DMS53 treated with DMSO at 0.1 percent for 48 hours (cell line): ENCODE measurements around the gene THRB.

Experiments
- DNase-seq: peaks from one replicate; lab custom pipeline; 2025; ENCODE audit not compliant: unreplicated experiment; lab: John Stamatoyannopoulos, UW

The THRB gene

DNA sequence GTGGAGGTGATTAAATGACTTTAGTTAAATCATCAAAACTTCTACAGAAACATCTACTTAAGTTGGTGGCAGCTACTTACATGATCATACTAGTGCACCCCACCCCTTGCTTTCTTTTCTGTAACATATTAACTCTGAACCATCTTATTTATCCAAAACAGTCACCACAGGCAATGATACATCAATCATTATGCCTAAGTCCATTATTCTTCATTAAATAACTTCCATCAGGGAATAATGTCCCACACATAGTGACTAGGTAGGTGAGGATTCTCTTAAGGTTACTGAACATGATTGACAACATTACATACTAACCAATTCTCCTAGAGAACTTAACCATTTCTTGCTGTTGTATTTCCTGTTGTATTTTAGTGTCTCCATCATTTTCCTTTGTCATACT is 339.4 kb downstream of the THRB start:
- DNase-seq: no peak

DNA sequence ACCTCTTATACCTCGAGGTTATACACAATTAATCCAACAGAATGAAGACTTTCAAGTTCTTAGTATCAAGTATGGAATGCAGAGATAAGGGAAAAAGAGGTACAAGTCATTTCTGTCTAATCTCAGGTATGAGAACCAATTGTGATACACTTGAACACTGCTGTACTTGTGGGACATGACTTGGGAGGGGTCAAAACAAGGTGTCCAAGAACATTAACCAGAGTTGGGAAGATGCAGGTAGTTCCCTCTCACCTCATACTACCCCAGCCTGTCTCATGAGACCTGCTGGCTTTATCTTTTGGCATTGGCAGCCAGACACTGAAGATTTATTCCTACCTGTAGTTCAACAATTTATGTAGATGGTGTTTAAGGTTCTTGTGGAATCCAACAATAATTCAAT is 339.9 kb downstream of the THRB start:
- no peak for DNase-seq

DNA sequence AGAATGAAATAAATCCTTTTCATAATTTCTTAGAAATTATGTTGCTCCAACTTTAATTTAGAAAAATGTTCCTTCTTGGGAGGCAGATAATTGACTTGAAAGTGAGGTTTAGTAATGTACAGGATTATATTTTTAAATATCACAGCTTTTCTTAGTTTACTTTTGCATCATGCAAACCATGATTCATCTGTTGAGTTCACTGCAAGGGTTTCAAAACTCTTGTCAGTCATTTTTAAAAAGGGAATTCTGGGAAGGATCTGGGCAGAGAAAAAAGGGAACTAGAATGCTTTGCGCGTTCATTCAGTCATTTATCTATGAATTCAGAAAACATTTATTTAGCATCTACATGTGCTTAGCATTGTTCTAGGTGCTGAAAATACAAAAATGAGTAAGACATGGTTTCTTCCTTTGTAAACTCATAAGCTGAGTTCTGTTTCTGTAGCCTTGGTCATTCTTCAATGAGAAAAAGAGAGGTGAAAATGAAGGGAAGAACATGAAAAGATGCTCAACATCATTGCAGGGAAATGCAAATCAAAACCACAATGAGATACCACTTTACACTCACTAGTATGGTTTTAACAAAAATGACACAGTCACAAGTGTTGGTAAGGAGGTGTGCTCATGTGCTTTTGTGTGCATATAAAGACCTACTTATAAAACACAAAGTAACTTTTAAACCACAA is 340.5 kb downstream of the THRB start:
- DNase-seq: no peak

DNA sequence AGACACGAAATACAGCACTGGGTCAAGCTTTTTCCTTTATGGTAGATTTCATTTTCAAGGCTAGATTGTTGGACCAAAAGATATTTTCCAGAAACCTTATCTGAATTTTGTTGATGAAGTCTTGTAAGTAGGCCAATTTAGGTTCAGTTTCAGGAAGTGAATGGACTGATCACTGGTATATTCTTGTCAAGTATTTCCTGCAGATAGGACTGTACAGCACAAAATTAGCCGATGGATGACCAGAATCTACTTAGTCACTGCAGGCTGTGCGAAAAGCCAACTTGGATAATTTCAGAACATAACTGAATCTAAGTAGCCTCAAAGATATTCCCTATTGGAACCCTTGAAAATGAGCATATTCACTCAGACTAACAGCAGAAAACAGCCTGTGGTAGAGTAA is 343.1 kb downstream of the THRB start:
- DNase-seq: no peak

DNA sequence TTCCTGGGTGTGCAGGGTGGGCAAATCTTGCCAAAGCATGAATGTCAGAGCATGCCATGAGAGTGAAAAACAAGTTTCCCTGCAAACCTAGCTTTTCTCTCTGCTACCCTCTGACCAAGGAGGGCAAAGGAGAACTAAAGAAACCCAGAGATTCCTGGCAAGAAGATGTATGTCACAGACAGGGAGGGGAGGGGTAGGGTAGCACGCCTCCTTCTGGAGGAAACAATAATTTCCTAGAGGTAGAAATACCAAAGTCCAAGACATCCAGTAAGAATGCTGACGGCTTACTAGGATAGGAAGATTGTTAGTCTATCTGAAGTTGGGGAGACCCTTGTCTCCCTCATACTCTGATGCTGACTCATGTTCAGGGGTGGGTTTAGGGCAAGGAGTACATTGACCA is 345.6 kb downstream of the THRB start:
- DNase-seq: no peak

DNA sequence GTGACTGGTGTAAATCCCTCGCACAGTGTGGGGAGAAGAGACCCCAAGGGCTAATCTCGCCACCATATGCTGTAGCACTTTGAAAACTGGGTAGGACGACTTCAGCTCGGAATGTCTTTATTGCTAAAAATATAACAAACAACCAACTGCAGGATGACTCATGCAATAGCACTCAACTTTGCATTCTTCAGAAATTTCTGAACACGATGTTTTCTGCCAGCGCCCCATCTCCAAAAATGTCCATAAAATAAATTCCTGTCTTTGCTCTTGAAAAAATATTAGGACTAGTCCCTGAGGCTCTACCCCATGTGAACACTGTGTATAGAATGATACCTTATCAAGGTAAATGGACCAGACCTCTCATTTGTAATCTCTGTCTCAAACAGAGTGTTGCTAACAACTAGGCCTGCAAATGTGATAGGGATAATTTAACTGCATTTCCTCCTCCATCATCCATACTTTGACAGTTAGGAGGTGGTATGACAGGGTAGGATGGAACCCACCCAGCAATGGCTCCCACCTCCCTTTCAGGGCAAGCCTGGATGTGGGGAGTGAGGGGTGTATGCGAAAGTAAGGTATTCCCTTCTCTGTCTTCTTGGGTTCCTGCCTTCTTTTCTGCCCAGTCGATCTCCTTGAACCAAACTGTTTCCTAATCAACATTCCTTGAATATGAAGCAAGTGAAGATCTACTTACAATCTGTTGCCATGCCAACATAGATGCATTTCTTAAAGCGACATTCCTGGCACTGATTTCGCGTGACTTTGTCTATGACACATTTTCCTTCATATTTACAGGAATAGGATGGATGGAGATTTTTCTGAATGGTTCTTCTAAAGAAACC is 348.4 kb downstream of the THRB start:
- no peak for DNase-seq

DNA sequence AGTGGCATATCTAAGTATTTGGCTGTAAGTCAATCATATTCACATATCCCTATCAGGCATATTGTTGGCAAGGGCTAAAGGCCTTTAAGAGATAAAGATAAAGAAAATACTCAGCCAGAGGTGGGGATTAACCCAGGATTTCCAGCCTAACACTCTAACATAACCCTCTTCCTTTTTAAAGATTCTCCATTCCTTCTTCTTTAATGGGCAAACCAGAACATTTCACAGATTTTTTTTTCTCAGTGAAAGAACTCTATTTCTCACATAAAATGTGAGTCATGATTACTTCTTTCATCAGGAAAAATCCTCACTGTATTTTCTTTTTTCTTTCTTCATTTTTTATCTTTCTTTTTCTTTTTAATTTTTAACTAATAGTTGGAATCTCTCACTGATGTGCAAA is 349.2 kb downstream of the THRB start:
- no peak for DNase-seq

DNA sequence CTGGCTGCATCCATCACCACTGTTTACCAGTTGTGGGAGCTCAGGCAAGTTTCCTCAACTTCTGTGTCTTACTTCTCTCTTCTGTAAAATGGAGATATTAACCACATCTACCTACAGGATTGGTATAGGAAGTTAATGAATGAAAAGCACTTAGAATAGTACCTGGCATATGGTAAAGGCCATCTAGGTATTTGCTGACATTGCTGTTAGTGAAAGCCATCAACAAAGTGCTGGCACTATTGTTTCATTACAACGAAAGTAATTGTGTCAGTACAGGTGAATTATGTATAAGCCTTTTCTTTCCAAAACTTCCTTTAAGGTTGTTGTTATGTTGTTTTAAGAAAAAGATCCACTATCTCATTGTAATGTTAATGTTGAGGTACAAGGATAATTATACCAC is 352.5 kb downstream of the THRB start:
- DNase-seq: no peak

DNA sequence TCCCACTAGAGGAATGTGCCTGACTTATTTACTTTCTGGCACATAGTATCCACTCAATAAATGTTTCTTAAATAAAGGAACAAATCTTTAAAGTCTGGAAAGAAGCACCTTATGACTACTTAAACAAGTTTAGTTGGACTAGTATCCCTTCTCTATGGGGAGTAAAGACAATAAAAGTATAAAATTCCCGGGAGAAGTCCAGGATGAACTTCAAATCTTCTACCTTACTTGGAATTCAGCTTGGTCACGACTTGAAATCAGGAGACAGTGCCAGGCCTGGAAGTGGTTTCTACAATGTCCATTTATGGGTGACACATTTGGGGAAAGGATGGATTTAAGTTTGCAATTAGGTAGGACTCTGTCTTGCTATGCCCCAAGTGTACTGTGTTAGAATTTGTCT is 353.1 kb downstream of the THRB start:
- no peak for DNase-seq

DNA sequence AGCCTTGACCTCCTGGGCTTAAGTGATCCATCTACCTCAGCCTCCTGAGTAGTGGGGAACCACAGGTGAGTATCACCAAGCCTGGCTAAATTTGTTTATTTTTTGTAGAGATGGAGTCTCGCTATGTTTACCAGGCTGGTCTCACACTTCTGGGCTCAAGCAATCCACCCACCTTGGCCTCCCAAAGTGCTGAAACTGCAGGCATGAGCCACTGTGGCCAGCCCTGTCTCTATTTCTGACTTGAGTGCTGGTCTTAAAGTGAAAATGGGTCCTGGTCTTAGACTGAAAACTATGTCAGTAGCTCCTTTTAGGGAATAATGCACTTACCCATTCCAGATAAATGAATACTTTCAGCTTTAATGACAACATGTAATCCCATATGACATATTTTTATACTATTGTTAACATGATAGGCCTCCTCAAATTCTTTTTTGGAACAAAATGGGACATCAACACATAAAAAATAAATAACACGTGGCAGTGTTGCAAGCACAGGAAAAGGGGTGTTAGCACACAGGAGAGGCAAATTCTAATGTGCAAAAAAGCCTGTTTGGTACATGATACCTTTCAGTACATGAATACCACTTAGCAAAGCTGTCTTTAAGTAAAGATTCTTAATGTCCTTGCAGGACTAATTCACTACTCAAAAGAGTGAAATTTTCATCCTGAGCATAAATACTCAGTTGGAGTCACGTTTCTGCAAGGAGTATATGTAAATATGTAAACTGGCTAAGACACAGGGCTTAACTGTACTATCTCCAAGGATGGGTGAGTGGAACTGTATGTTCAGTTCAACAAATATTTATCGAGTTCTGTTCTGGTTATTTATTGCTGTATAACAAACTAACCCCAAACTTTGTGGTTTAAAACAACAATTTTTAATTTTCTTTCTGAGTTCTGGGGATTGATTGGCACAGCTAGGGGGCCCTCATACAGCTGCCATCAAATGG is 354.9 kb downstream of the THRB start:
- no peak for DNase-seq

DNA sequence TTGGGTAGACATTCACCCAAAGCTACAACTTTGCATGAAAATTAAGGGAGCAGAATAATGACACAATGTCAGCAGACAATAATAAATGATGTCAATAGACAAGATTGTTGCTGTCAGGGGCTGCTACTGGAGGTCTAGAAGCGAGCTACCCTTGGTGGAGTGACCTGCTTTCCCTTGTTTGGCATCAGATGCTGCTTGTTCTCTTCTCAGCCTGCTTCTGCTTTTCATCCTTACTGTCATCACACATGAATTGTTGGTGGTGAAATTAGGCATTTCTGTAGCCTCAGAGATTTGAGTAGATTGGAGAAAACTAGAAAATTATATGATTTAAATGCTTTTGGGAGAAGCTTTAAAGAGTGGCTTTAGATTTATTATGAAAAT is 355.8 kb downstream of the THRB start:
- no peak for DNase-seq

DNA sequence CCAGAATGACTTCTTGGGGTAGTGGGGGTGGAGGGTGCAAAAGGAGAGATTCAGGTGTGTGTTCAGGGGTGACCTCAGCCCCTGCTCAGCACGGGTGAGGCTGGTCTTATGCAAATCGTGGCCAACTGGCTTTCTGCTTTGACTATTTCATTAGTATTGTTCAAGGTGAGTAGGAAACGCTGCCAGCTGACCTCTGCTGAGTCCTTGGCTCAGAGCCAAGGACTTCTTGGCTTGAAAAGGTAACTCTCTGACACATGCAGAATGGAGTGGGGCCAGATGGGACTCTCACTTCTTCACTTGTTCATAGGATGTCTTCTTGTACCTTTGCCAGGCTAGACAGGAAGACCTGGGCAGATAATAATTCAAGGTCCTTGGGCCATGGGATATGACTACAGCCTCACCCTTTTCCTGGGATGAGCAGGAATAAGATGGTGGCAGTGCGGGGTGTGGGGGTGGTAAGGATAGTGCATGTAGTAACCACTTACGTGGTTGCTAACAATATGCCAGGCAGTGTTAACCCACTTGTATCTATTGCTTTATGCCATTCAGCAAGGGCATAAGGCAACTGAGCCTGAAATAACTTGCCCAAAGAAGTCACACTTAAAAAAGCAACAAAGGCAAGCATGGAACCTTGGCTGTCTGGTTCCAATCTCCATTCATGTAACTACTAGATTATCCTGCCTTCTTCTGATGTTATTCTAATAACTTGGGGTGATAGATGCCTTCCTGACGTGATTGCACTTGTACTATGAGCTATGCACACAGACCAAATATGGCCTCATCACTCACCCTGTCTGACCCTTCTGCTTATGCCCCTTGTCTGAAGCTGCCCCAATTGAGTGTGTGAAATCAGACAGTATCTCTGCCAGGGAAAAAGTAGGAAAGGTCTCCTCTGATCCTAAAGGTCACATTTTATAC is 356.4 kb downstream of the THRB start:
- DNase-seq: peak; percentile 10

DNA sequence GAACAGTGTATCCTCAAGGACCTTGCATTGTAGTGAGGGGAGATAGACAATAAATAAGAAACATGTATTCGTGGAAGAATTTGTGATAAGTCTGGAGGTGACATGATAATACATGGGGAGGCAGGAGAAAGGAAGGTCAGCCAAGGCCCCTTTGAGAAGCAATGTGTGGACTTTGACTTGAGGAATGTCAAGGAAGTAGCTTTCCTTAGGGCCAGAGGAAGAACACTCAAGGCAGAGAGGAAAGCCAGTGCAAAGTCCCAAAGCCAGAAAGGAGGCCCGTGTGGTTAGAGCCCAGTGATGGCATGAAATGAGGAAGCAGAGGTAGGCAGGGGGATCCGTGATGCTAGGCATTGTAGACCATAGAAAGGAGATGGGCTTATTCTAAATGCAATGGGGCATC is 357.3 kb downstream of the THRB start:
- no peak for DNase-seq

DNA sequence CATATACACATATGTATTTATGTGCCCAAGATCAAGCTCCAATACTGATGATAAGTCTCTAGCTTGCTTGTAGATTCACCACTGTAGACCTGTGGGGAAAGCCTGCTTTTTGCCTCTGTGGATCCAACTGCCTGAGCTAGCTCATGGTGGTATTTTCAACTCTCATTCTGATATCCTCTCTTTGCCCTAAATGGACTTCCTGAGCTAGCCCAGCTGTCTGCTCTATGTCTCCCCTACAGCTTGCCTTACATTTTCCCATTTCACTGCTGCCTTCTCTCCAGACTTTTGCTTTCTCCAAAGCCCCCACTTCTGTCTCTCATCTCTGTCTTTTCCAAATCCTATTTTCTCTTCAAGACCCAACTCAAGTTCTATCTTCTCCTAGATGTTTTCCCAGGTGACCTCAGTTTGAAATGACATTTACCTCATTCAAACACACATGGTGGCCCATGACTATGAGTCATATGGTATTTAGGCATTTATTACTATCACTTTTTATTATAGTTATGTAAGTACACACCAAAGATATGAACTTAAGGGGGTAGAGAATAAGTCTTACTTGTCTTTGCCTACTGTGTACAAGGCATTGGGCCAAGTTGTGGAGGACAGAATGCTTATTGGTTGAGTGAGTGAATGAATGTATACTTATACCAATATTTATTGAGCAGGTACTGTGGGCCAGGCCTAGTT is 357.9 kb downstream of the THRB start:
- no peak for DNase-seq

DNA sequence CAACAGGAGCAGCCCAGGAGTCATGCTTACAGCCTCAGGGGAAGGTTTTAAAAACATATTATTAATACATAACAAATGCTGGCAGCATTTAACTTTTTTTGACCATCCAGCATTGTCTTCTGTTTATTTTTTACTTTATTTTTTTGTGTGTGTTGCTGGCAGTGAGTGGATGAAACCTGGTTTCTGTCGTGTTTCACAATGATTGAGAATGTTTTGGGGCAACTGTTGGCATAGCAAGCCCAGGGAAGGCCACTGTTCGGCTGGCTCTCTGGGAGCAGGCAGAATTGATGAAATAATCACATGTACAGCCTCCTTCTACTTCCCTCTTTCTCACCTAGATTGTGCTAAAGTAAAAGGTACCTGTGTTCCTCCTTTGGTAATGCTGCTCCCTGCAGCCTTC is 359.4 kb downstream of the THRB start:
- no peak for DNase-seq

DNA sequence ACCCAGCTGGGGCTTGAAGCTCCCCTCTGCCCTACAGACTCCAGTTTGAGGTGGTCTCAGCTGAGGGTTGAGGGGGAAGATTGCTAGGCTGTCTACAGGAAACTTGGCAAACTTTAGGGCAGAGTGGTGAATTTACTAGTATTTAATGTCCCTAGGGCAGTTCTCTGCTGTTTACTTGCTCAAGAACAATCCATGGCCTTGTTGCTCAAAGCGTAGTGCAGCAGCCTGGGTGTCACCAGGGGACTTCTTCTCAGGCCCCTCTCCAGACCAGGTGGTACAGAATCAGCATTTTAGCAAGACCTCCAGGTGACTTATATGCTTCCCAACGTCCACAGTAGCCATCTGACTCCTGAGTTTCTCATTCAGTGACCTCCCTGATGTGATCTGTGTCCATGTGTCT is 360.7 kb downstream of the THRB start:
- DNase-seq: no peak

DNA sequence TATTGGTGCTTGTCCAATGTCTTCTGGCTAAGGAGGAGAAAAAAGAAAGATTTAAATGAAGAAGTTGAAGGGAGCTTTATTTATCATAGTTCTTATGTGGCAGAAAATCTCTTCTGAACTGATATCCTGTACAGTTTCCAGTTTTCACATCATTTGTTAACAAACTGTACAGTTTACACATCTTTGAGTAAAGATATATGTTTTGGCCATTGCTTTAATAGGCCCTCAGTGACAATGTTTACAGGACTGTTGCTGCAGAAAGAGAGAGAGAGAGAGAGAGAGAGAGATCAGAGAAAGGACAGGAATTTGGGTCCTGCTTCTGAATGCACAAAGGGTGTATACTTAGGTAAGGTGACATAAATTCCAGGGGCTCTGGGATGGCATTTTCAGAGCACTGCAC is 361.2 kb downstream of the THRB start:
- no peak for DNase-seq

DNA sequence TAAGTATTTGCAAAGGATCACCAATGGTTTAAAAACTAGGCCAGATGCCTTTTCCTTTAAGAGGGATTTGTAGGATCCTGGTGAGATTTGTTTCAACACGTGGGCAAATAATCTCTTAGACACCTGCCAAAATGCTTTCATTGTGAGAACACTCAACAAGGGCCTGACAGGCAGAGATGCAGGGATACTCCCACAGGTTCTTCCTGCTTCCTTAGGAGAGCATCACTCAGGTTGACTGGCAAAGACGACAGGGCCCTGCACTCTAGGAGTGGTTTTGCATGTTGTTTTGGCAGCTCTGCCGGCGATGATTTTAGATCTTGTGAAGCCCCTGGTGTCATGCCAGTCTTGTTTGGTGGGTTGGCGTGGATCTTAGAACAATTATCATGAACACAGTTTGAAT is 365.1 kb downstream of the THRB start:
- no peak for DNase-seq

DNA sequence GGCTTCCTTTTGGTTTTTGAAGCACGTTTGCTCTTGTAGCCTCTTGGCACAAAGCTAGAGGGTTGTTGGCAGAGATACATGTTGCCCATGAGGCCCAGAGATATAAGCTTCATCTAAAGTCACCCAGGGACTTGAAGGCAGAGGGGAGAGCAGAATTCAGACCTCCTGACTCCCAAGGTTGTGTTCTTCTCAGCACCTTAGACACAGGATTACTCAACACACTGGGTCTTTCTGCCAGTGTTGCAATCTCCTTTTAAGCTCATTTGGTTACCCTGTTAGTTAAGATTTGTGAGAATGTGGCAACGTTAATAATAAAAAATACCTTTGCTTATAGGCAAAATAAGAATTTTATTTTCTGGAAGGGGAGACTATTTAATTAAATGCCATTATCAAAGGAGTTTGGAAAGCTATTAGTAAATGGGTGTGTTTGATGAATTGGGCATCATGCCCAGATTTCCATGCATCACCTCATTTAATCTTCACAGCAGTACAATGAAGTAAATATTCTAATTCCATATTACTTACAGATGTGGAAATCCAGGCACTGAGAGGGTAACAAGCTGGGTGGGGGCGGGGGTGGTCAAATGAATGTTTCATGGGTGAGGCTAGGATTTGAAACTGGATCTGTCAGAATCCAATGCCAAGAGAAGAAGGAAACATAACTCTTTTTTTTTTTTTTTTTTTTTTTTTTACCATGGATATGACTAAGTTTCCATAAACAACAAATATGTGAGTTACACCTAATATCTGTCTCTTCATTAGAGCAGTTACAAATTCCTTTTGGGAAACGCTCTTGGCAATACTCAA is 366.2 kb downstream of the THRB start:
- no peak for DNase-seq
